ENCODE results near the gene YBX2.

YBX2 gene

GRCh38 chr17:7304179-7304578 lies 9.7 kb upstream of the YBX2 start:
- no peak for DNase-seq (ENCODE audit: low read depth in 1 of 2, low spot score in 1 of 2)

DNA sequence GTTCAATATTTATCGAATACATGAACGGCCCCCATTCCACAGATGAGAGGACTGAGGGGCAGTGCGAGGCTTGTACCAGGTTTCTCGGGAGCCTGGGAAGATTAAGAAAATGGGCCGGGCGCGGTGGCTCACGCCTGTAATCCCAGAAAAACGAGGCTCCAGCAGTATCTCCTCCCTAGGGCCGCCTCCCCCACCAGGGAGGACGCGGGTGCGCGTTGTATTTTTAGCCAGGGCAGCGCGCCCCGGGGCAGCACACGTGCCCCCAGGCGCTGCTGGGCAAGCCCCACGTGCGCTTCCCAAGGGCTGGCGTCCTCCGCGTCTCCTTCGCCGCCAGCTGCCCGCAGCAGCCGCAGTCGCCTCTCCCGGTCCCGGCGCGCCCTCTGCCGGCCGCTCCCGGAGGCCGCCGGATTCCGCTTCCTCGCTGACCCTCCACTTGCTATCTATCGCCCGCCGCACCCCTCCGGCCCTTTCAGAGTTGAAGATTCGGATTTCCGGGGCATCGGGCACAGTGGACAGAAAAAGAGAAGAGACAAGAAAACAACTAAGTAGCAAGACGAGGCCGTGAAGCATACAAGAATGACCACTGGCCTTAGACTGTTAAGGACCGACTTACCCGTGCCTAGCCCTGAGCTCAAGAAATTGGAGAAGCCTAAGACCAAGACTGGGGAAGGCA lies 1.9 kb upstream of the YBX2 start:
- no peak for DNase-seq (ENCODE audit: low read depth in 1 of 2, low spot score in 1 of 2)

GRCh38 chr17:7295230-7296180 lies 1.1 kb upstream of the YBX2 start:
- DNase-seq (ENCODE audit: low read depth in 1 of 2, low spot score in 1 of 2), result no peak

GRCh38 chr17:7293816-7294613 lies 424 bp downstream of the YBX2 start:
- DNase-seq (ENCODE audit: low read depth in 1 of 2, low spot score in 1 of 2), result no peak

- DNase-seq (ENCODE audit: low read depth in 1 of 2, low spot score in 1 of 2), result no peak
Measured at GRCh38 chr17:7293159-7293558, 1.3 kb downstream of the YBX2 start.

- DNase-seq (ENCODE audit: low read depth in 1 of 2, low spot score in 1 of 2), result no peak
Measured at GRCh38 chr17:7292729-7293128, 1.7 kb downstream of the YBX2 start.

DNA sequence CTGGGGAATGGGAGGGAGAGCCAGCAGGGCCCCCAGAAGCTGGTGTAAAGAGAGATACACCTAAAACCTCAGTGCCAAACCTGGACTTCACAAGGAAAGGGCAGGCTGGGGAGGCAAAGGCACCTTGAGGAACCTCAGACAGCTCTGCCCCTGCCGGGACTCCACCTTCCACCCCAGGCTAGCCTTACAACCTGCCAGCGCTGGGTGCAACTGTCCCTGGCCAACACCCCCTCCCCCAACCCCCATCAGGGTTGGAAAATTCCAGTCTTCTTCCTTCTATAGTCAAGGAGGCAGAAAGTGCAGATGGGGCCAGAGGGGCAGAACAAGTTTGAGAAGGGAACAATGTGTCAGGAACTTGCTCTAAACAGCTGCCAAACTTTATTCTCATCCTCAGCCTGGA lies 2.2 kb downstream of the YBX2 start:
- DNase-seq (ENCODE audit: low read depth in 1 of 2, low spot score in 1 of 2), result no peak

GRCh38 chr17:7290685-7291084 lies 3.8 kb downstream of the YBX2 start:
- no peak for DNase-seq (ENCODE audit: low read depth in 1 of 2, low spot score in 1 of 2)

DNA sequence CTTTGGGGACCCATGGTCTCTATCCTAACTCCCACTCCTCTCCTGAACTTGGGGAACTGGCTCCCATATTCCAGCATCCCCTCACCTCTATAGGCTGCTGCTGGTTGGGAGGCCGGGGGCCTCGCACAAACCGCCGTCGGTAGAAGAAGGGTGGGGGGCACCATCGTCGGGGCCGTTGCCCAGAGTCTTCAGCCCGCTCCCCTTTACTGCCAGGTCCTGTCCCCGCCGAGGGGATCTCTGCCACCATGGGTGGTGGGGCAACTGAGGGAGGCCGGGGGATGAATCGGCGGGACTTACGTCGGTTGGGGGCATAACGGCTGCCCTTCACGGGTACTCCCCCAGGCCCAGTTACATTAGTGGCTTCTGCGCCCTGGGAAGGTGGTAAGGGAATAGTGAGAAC lies 4.3 kb downstream of the YBX2 start:
- no peak for DNase-seq (ENCODE audit: low read depth in 1 of 2, low spot score in 1 of 2)

- no peak for DNase-seq (ENCODE audit: low read depth in 1 of 2, low spot score in 1 of 2)
Measured at GRCh38 chr17:7289256-7290032, 5.0 kb downstream of the YBX2 start.

DNA sequence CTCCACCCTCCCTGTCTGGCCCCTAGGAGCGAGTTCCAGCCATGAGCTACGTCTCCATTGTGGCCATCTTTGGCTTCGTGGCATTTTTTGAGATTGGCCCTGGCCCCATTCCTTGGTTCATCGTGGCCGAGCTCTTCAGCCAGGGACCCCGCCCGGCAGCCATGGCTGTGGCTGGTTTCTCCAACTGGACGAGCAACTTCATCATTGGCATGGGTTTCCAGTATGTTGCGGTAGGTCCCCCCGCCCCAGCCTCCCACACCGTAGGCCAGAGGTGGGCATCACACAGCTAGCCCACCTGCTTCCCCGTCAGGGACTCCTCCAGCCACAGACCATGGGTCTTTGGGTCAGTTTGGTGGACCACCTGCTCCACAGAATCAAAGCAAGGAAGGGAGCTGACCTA lies 8.8 kb downstream of the YBX2 start:
- no peak for DNase-seq (ENCODE audit: low read depth in 1 of 2, low spot score in 1 of 2)

DNA sequence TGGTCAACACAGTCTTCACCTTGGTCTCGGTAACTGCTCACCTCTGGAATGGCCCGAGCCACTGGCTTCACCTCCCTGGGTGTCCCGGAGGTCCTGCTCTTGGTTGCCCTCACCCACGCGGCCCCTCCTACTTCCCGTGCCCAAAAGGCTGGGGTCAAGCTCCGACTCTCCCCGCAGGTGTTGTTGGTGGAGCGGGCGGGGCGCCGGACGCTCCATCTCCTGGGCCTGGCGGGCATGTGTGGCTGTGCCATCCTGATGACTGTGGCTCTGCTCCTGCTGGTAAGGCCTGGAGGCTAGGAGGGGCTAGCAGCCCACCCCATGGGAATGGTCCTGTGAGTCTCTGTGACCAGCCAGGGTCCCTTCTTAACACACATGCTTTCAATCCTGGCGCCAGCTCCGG lies 9.5 kb downstream of the YBX2 start:
- no peak for DNase-seq (ENCODE audit: low read depth in 1 of 2, low spot score in 1 of 2)

DNA sequence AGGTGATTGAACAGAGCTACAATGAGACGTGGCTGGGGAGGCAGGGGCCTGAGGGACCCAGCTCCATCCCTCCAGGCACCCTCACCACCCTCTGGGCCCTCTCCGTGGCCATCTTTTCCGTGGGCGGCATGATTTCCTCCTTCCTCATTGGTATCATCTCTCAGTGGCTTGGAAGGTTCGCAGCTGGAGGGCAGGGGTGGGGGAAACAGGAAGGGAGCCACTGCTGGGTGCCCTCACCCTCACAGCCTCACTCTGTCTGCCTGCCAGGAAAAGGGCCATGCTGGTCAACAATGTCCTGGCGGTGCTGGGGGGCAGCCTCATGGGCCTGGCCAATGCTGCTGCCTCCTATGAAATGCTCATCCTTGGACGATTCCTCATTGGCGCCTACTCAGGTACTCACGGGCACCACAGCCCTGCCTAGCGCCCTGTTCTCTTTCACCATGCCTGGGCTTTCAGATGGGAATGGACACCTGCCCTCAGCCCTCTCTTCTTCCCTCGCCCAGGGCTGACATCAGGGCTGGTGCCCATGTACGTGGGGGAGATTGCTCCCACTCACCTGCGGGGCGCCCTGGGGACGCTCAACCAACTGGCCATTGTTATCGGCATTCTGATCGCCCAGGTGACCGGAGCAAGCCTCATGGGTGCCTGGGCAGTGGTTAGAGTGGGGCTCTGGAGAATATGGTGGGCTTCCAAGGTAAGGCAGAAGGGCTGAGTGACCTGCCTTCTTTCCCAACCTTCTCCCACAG lies 10.8 kb downstream of the YBX2 start:
- DNase-seq (ENCODE audit: low read depth in 1 of 2, low spot score in 1 of 2), result no peak

- DNase-seq (ENCODE audit: low read depth in 1 of 2, low spot score in 1 of 2), result no peak
Measured at GRCh38 chr17:7282752-7283321, 11.6 kb downstream of the YBX2 start.

DNA sequence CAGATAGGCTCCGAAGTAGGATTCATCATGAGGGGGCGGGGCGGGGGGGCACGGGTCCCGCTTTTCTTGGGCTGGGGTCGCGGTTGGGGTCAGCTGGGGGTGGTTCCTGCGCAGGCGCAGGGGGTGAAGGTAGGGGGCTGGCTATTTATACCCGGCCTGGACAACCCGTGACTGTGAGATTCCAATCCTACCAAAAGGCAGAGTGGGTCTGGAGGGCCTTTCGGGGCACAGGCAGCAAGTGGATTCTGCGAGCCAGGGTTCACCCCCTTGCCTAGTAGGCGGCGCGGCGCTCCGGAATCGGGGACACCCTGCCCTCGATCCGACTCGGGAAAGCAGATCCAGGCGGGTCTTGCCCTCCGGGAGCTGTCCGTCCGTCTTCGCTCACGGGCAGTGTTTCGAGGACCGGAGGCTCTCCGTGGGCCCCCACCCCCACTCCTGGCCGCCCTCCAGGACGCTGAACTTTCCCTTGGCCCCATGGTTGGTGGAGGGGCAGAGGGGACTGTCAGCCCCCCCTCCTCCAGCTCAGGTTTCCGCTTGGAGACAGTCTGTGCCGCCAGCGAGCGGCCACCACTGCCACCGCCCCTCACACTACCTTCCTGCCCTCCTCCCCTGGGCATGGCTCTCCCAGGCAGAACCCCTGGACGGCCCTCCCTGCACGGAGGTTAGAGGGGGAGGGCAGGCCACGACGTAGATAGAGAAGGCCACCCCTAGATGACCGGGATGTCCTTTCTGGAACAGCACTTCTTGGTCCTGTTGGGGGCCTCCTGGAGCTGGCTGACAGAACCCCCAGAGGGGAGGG lies 12.3 kb downstream of the YBX2 start:
- no peak for DNase-seq (ENCODE audit: low read depth in 1 of 2, low spot score in 1 of 2)

GRCh38 chr17:7281074-7281952 lies 13.1 kb downstream of the YBX2 start, which contains the start of gene SLC2A4:
SLC2A4 (plus strand) TSS chr17:7281718; CDS start chr17:7281935, 217 bp downstream.
- peak; percentile 73 to 88 for DNase-seq (ENCODE audit: low read depth in 1 of 2, low spot score in 1 of 2)

DNA sequence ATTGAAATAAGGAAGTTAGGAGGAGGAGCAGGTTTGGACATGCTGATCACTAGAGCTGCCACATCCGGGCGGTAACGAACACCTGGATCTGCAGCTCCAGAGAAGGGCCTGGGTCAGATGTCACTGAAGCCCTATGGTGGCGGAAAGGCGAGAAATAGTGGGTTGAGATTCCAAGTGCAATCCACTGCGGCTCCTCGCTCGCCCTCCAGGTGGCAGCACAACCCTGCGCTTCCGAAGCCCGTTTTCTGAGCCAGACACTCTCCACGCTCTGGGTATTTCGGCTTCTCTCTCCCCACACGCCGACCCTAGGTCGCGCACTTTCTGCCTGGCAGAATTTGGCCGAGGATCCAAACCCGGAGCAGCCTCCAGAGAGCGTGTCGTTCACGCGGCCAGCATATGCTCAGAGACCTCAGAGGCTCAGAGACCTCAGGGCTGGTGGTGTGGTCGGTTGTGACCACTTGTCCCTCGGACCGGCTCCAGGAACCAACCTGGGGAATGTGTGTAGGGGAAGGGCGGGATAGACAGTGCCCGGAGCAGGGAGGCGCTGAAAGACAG lies 13.8 kb downstream of the YBX2 start:
- peak; percentile 79 to 82 for DNase-seq (ENCODE audit: low read depth in 1 of 2, low spot score in 1 of 2)

GRCh38 chr17:7279448-7279847 lies 15.0 kb downstream of the YBX2 start:
- DNase-seq (ENCODE audit: low read depth in 1 of 2, low spot score in 1 of 2), result no peak
